Neutrophil (primary cell): Measurements from ENCODE around the gene EIF4EBP2.

Experiments
- H3K27ac ChIP-seq: fragments of 200-600 bp; sonication (generic); 2 replicates; pipeline ENCODE4 v1.5.1; 2016; ENCODE audit warnings: mild to moderate bottlenecking, moderate library complexity
- H3K27me3 ChIP-seq: fragments of 200-600 bp; sonication (generic); 2 replicates; pipeline ENCODE4 v1.6.0; 2016; ENCODE audit warnings: mild to moderate bottlenecking
- H3K36me3 ChIP-seq: fragments of 200-600 bp; sonication (generic); 2 replicates; pipeline ENCODE4 v1.5.1; 2017
- H3K4me1 ChIP-seq, 2 experiments: fragments of 200-600 bp in 1 of 2; sonication (generic) in 1 of 2; 1 replicate in 1 of 2; 2 replicates in 1 of 2; pipeline versions ENCODE4 v1.5.1 to v1.6.1; 2013 to 2016; ENCODE audit warnings: low read depth in 1 of 2, low read length in 1 of 2, mild to moderate bottlenecking in 1 of 2, moderate library complexity in 1 of 2; ENCODE audit not compliant: control insufficient read depth in 1 of 2, insufficient read depth in 1 of 2
- H3K4me3 ChIP-seq, 2 experiments: fragments of 200-600 bp in 1 of 2; sonication (generic) in 1 of 2; 1 replicate in 1 of 2; 2 replicates in 1 of 2; pipeline ENCODE4 v1.5.1; 2013 to 2016; ENCODE audit warnings: low read depth in 1 of 2, low read length in 1 of 2, mild to moderate bottlenecking in 1 of 2, moderate library complexity in 1 of 2
- H3K9me3 ChIP-seq: fragments of 200-600 bp; sonication (generic); 2 replicates; pipeline ENCODE4 v1.5.1; 2016
- TF ChIP-seq, protein P1 (sequence below): fragments of 200-600 bp; sonication (generic); IDR thresholded peaks from 2 replicates; pipeline ENCODE4 v1.5.1; 2016; ENCODE audit warnings: antibody characterized with exemption

The EIF4EBP2 gene

DNA sequence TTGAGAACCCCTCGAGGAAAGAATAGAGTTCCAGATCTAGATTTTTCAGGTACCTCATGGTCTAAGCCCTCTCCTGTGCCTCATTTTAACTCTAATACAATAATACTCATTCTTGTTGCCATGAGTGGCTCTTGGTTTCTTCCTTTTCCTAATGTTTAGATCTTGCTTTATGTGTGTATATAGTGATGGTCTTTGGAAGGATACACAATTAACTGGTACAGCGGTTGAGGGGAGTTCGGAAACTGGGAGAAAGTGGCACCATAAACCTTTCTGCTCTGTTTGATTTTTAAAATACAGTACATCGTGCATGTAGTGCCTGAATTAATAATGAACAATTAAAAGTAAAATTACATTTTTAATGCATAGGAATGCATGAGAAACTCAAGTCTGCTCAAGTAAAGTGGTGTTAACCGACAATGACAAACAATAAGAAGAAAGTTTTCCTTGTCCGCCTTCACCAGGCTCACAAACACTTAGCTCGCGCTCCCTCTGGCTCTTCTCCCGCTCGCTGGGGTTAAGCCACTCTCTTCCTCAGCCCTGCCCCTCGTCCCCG lies 386 bp upstream of the EIF4EBP2 start:
- Histone ChIP-seq H3K4me1 (peaks cover 24 to 27% of the 10 kb centered on the region in 2 experiments), H3K27ac (peak overlapping the region; percentile 98), H3K9me3 (no peaks in the 10 kb centered on the region), H3K27me3 (no peaks in the 10 kb centered on the region), H3K36me3 (no peaks in the 10 kb centered on the region), H3K4me3 (peak overlapping the region; percentile 82 to 90)
- TF ChIP-seq, protein P1, sequence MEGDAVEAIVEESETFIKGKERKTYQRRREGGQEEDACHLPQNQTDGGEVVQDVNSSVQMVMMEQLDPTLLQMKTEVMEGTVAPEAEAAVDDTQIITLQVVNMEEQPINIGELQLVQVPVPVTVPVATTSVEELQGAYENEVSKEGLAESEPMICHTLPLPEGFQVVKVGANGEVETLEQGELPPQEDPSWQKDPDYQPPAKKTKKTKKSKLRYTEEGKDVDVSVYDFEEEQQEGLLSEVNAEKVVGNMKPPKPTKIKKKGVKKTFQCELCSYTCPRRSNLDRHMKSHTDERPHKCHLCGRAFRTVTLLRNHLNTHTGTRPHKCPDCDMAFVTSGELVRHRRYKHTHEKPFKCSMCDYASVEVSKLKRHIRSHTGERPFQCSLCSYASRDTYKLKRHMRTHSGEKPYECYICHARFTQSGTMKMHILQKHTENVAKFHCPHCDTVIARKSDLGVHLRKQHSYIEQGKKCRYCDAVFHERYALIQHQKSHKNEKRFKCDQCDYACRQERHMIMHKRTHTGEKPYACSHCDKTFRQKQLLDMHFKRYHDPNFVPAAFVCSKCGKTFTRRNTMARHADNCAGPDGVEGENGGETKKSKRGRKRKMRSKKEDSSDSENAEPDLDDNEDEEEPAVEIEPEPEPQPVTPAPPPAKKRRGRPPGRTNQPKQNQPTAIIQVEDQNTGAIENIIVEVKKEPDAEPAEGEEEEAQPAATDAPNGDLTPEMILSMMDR: no peak

DNA sequence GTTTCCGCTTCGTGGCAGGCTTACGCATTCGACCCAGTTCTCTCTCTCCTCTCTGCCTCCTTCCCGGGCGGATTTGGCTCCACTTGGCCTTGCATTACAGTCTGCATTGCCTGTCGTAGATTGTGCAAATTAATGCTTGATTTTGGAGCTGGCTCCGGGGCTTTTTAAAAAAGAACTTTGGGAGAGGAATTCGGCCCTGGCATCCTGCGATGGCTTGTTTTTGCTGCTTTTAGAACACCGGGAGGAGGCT lies 767 bp downstream of the EIF4EBP2 start:
- H3K9me3 ChIP-seq: no peaks in the 10 kb centered on the region
- TF ChIP-seq, protein P1: no peak
- peak overlapping the region; percentile 82 to 90 for H3K4me3 ChIP-seq
- peaks cover 24 to 27% of the 10 kb centered on the region in 2 experiments for H3K4me1 ChIP-seq
- H3K27me3 ChIP-seq: no peaks in the 10 kb centered on the region
- H3K36me3 ChIP-seq: no peaks in the 10 kb centered on the region
- peak overlapping the region; percentile 98 for H3K27ac ChIP-seq

DNA sequence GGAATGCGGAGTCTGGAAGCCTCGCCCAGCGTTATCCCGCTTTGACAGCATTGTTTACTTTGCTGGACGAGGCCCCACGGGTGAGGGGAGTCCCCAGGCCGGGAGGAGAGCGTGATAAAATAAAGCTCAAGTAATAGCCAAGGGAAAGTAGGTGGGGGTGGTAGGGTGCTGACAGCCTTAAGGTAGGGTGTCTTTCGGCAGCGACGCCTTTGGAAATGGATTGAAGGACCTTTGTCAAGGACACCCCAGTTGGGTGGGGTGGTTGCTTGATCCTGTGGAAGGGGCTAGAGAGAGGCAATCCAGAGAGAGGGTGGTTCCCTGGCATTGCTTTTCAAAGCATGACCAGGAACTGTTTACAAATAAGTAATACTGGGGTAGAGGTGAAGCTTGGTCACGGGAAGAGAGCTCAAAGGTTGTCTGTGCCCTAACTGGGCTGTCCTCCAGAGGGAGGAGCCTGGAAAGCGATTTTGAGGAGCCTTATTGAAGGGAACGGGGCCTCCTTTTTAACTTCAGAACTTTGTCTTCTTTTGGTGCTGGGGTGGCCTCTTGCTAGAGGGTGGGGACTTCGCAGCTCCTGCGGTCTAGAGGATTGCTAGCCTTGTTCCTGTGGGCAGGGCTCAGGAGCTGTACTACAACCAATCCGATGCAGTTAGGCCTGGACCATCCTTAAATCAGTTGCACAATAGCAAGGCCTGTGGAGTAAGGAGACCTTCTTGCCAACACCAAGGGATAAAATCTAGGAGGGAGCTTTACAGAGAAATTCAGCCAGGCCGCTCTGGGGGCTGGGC lies 1.3 kb downstream of the EIF4EBP2 start:
- Histone ChIP-seq H3K27me3 (no peaks in the 10 kb centered on the region), H3K9me3 (no peaks in the 10 kb centered on the region), H3K27ac (peak overlapping the region; percentile 98), H3K36me3 (no peaks in the 10 kb centered on the region), H3K4me1 (peaks cover 24 to 27% of the 10 kb centered on the region in 2 experiments), H3K4me3 (peak overlapping the region; percentile 82 to 90)
- TF ChIP-seq, protein P1: no peak

DNA sequence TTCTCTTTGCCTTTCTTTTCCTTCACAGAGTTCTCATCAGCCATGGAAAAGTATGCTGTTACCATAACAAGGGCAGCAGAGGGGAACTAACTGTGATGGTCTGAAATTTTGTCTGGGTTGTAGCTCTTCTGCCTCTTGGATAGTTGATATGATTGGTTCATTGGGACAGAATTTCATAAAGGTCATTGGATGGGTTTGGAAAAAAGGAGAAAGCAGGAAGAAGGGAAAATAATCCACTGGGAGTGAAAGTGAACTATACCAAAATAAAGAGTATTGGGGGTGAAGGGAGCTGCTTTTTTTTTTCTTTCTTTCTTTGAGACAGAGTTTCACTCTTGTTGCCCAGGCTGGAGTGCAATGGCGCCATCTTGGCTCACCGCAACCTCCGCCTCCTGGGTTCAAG lies 5.8 kb downstream of the EIF4EBP2 start:
- Histone ChIP-seq H3K4me3 (no peak overlapping the region), H3K36me3 (no peaks in the 10 kb centered on the region), H3K9me3 (no peaks in the 10 kb centered on the region), H3K27me3 (no peaks in the 10 kb centered on the region), H3K27ac (peak overlapping the region; percentile 37), H3K4me1 (peaks cover 18 to 20% of the 10 kb centered on the region in 2 experiments)
- TF ChIP-seq, protein P1: no peak

DNA sequence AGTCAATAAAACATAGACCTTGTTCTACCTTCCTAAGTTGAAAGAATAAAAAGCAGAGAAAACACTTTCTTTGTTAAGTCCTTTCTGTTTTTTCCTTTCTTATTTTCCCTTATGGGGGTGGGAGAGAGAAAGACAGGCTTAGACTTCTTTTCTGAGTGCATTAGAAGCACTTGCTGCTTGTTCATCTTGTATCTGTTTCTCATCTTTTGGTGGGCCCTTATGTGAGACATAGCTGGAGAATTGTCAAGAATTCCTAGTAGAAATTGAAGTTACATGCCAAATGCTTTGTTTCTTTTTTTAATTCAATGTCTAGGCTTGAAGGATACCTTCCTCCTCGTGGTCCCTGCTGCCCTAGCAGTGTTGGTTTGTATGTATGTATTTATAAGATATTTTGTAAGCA lies 6.7 kb downstream of the EIF4EBP2 start:
- TF ChIP-seq, protein P1: no peak
- H3K27ac ChIP-seq: no peak overlapping the region

More for the DNA sequence above, 6.7 kb downstream of the EIF4EBP2 start:
- no peaks in the 10 kb centered on the region for H3K36me3 ChIP-seq
- H3K9me3 ChIP-seq: no peaks in the 10 kb centered on the region
- peaks cover 10 to 12% of the 10 kb centered on the region in 2 experiments for H3K4me1 ChIP-seq
- H3K4me3 ChIP-seq: no peak overlapping the region
- no peaks in the 10 kb centered on the region for H3K27me3 ChIP-seq
